Glutamatergic neuron (in vitro differentiated cells): ENCODE results near the gene RELT. TPM values are rescaled to one million over a fixed set of nuclear protein-coding genes. Genes with fewer than 3 reads are reported as not detected.

Source experiments
- DNase-seq: peaks from one replicate; pipeline ENCODE4 v3.0.0; 2022
- H3K27ac Mint-ChIP-seq: one replicate; pipeline ENCODE4 v1.8.0; 2020; ENCODE audit warnings: mild to moderate bottlenecking, mixed read lengths, inconsistent platforms; ENCODE audit not compliant: unreplicated experiment
- H3K27me3 Mint-ChIP-seq: one replicate; pipeline ENCODE4 v1.8.0; 2020; ENCODE audit warnings: mild to moderate bottlenecking, moderate library complexity, mixed read lengths, inconsistent platforms; ENCODE audit not compliant: unreplicated experiment
- H3K36me3 Mint-ChIP-seq: one replicate; pipeline ENCODE4 v1.8.0; 2020; ENCODE audit warnings: mild to moderate bottlenecking, mixed read lengths, inconsistent platforms; ENCODE audit not compliant: unreplicated experiment
- H3K4me1 Mint-ChIP-seq: one replicate; pipeline ENCODE4 v1.8.0; 2020; ENCODE audit warnings: mild to moderate bottlenecking, low read depth, mixed read lengths, inconsistent platforms; ENCODE audit not compliant: unreplicated experiment
- H3K4me3 Mint-ChIP-seq: one replicate; pipeline ENCODE4 v1.8.0; 2020; ENCODE audit warnings: mild to moderate bottlenecking, mixed read lengths, inconsistent platforms; ENCODE audit not compliant: unreplicated experiment
- H3K9me3 Mint-ChIP-seq: one replicate; pipeline ENCODE4 v1.8.0; 2020; ENCODE audit warnings: mild to moderate bottlenecking, moderate library complexity, mixed read lengths, inconsistent platforms; ENCODE audit not compliant: unreplicated experiment
- CTCF ChIP-seq: fragments of 200-600 bp; sonication (generic); IDR thresholded peaks from one replicate; pipeline ENCODE4 v1.5.0; 2021; ENCODE audit not compliant: partially characterized antibody, unreplicated experiment
- total RNA-seq: library from RNA; stranded (reverse); fragmentation: NEBNext Ultra II Directional; extraction: Animal tissue kit (Norgen Biotek cat#: 25700); gene quantifications from one replicate; pipeline ENCODE4 v1.2.1, GENCODE V29; 2021; ENCODE audit not compliant: unreplicated experiment

Gene RELT
- total RNA-seq, 1 donor from 2014 or later, result 9.2 TPM

GRCh38 chr11:73391665-73392064, 15.5 kb downstream of the RELT start:
- Mint-ChIP-seq H3K27ac (no peak overlapping the region), H3K9me3 (peaks cover 7% of the 10 kb centered on the region), H3K4me1 (peaks cover 27% of the 10 kb centered on the region), H3K36me3 (no peaks in the 10 kb centered on the region), H3K27me3 (peaks cover 17% of the 10 kb centered on the region), H3K4me3 (no peak overlapping the region)
- DNase-seq, result no peak
- no peak for TF ChIP-seq CTCF

DNA sequence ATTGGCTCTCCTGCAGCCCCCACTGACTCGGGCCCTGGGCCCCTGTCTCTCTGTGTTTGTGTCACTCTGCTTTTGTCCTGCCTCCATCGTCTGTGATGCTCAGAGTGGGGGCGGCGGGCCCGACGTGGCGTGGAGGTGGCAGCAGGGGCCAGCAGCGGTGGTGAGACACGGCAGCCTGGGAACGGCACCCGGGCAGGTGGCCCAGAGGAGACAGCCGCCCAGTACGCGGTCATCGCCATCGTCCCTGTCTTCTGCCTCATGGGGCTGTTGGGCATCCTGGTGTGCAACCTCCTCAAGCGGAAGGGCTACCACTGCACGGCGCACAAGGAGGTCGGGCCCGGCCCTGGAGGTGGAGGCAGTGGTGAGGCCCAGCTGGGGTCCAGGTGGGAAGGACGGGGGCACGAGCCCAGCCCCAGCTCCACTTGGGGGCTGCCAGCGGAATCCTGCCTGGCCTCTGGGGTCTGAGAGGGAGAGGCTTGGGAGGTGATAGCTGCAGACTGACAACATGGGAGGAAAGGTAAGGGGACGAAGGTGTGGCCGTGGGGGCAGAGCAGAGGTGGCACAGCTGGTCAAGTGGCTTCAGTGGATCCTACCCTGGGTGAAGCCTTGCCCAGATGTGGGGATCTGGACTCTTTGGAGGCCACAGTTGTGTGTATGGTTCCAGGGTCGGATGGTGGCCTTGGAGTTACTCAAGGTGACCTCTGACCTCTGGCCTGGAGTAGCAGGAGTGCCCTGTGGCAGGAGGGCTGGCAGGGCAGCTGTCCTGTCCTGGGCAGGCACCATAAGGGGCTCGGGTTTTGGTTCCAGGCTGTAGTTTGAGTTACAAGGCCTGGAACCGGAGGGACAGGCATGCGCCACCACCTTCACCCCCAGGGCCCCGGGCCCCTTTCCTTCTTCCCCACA, 16.2 kb downstream of the RELT start:
- Mint-ChIP-seq H3K36me3 (no peaks in the 10 kb centered on the region), H3K27ac (no peak overlapping the region), H3K27me3 (peaks cover 13% of the 10 kb centered on the region), H3K9me3 (peaks cover 7% of the 10 kb centered on the region), H3K4me1 (peaks cover 20% of the 10 kb centered on the region), H3K4me3 (no peak overlapping the region)
- no peak for TF ChIP-seq CTCF
- no peak for DNase-seq

- Mint-ChIP-seq H3K36me3 (no peaks in the 10 kb centered on the region), H3K9me3 (peaks cover 7% of the 10 kb centered on the region), H3K27me3 (peaks cover 13% of the 10 kb centered on the region), H3K4me3 (no peak overlapping the region), H3K4me1 (peaks cover 19% of the 10 kb centered on the region), H3K27ac (no peak overlapping the region)
- no peak for TF ChIP-seq CTCF
- no peak for DNase-seq
These were observed 16.8 kb downstream of the RELT start for GRCh38 chr11:73393011-73393380.

DNA sequence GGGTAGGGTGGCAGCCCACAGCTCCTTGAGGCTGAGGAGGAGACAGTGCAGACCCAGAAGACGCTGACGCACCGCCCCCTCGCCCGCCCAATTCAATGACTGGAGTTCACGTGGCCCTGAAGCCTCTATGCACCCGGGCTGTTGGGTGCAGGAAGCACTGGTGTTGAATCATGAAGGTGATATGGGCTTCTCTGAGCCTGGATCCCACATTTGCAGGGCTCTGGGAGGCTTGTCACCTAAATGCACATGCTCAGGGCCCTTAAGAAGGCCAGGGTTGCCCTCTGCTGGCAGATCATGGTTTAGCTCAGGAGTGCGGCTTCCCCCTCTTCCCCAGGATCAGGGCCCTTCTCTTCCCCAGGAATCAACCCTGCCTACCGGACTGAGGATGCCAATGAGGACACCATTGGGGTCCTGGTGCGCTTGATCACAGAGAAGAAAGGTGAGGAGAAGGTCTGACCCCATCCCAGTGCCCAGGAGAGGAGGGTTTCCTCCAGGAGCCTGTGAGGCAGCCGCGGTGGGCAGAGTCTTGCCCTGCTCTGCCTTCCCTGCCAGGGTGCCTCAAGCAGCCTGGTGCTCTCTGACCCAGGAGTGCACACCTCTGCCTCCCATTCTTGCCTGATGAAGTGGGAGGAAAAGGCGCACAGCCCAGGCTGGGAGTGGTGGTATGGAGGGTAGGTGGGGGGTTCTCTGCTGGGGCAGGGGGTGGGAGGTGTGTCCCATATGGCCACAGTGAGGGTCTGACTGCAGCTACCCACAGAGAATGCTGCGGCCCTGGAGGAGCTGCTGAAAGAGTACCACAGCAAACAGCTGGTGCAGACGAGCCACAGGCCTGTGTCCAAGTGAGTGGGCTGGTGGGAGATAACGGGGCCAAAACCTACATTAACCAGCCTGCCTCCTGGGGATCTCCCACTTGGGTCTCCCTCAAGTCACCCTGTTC, 17.5 kb downstream of the RELT start:
- H3K27me3 Mint-ChIP-seq, result peaks cover 11% of the 10 kb centered on the region
- peak; percentile 74 for TF ChIP-seq CTCF
- H3K36me3 Mint-ChIP-seq, result no peaks in the 10 kb centered on the region
- no peak overlapping the region for H3K4me3 Mint-ChIP-seq
- H3K4me1 Mint-ChIP-seq, result peaks cover 14% of the 10 kb centered on the region
- H3K9me3 Mint-ChIP-seq, result peaks cover 6% of the 10 kb centered on the region
- peak; percentile 86 for DNase-seq
- no peak overlapping the region for H3K27ac Mint-ChIP-seq
